ENCODE measurements around the gene RNF220.
"Not testable (repeated sequence)": the region's sequence is repeated elsewhere in the genome, so short reads cannot be mapped to it uniquely, and the experiment has no call there.

The RNF220 gene

GRCh38 chr1:44497422-44498170, 92.5 kb downstream of the RNF220 start:
- no peak for DNase-seq

- no peak for DNase-seq
Measured at GRCh38 chr1:44499306-44499705, 94.3 kb downstream of the RNF220 start.

DNA sequence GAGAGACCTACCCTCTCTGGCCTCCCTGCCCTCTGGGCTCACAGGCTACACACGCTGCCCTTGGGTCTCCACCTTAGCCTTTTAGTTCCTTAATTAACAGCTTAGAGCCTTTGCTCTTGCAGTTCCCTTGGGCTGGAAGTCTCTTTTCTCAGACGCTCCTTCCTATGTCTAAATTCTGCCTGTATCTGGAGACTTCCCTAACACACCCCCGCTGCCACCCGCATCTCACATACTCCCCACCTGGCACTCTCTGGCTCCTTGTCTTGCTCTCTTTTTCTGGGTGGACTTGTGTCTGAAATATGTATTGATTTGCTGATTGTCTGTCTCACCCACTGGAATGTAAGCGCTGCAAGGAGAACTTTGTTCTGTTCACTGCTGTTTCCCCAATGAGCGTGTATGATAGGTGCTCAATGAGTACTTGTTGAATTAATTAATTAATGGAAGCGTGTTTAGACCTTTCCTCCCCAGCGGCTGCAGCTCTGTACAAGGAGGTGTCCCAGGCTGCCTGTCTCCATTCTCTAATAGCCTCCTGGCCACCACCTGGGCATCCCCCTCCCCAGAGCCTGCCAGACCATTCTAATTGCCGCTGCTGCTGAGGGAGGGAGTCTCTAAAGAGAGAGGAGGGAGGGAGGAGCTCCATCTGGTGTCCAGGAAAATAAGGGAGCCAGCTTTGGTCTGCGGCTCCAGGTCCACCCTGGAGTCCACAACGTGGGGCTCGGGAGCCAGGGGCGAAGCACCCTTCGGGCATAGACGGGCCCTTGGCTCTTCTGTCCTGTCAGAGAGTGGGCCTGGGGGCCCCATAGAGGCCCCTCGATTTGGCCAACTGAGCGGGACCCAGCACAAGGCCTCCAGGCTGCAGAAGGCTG, 95.4 kb downstream of the RNF220 start:
- DNase-seq = no peak

DNA sequence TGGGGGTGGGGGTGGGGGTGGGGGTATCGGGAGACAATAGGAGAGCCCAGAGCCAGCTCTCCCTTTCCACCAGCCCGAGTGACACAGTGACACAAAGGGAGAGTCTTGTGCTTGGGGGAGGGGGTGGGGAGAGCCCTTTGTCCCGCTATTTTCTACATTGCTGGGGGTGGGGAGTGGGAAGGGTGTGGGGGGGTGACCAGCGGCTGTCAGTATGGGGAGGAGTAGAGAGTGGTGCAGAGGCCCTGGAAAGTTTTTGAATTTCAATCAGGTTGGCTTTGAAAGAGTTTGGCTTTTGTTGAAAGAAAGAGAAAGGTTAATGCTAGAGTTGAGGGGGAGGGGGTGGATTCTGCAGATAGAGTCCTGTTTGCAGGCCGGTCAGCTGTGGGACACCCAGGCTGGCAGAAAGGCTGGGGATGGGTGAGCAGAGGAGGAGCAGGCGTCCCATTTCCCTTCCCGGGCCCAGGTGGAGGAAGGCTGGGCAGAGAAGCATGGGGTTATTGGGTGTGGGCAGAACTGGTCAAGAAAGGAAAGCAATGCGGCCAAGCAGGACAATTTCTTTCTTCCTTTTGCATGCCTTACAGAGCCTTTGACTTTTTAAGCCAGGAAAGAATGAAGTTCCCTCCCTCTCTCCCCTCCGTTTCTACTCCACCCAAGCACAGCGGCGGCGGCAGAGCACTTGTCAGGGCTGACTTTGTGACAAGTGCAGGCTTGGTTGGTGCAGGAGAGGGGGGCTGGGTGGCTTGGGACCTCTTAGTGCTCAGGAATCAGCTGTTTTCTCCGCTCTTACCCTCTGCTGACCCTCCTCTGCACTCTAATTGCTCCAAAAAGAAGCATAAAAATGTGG, 96.2 kb downstream of the RNF220 start:
- no peak for DNase-seq

GRCh38 chr1:44502823-44503222, 97.8 kb downstream of the RNF220 start:
- DNase-seq = not testable (repeated sequence)

GRCh38 chr1:44503625-44504024, 98.6 kb downstream of the RNF220 start:
- DNase-seq = no peak

DNA sequence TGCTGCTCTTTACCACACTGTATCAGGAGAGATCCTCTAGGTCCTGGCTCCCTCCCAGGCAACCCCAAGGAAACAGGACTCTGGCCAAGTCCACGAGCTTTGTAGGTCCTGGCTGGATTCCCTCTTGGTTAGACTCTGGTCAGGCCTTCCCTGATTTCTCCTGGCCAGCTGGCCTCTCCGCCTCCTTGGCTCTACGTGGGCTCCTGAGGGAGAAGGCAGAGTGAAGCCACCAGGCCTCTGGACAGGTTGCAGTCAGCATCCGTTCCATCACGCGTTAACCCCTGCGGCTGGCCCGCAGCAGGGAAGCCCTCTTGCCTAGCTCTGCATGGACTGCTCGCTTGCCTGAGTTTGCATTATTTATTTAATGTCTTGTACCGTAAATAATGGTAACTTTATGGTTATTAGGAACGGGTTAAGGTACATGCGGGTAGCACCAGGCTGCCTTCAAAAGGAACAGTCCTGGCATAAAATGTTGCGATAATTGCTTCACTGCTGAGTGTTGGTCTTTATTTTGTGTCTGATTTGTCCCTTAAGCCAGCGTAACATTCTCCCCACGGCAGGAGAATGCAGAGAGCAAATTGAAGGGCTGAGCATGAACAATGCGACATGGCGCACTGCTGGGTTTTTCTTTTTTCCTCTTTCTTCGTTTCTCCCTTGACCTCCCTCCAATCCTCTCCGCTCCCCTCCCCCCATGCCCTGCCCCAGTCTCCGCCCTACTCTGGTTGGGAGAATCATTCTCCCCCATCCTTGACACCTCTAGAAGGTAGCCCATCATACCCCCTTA, 100.3 kb downstream of the RNF220 start:
- no peak for DNase-seq

DNA sequence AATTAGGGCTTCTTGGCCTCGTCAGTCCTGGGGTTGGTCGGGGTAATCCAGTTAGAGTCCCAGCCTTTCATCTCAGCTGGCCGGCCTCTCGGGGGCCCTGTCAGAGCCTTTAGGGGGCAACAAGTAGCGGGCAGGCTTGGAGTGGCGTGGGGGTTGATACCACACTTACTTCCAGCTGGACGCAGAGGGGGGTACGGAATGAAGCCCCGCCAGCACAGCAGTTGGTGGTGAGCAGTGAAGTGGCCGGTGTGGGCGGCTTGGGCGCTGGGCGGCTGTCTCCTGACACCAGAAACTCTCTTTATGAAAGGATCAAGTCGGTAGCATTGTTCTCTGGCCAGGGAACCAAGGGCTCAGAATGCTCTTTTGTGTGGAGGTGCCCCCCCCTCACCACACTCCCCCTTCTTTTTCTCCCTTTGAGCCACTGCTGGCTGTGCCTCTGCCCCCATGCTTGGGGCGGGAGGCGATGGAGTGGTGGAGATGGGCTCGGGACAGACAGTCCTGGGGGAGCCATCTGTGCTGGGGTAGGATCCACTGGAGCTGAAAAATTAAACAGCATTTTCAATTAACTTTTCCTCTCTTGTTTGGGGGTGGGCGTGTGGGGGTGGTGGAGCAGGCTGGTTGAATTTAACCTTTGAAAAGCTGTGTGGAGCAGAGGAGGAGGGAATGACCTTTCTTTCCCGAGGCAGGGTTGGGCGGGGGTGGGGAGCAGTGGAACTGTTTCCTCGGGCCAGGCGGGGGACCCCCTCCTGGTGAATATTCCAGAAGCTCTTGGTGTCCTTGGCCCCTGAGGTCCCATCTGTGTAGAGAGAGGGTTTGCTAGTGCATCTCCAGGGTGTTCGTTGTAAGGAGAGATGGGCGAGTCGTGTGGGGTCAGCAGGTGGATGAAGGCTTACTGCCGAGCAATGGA, 102.7 kb downstream of the RNF220 start:
- no peak for DNase-seq

GRCh38 chr1:44508397-44508745, 103.3 kb downstream of the RNF220 start:
- DNase-seq = no peak

GRCh38 chr1:44511363-44511762, 106.3 kb downstream of the RNF220 start:
- DNase-seq = no peak

DNA sequence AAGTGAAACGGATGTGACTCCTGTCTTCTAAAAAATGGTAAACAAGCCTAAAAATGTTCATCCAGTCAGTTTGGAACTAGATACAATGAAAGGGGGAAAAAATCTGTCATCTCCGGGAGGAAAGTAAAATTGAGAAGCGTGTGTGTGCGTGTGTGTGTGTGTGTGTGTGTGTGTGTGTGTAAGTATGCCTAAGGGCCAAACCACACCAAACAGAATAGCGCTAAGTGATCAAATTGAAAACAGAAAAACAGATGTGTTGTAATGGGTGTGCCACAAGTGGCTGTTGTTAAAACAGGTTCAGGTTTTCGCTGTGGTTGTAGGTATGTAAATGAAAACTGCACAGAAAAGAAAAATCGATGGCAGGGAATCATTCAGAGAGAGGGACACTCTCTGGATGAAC, 106.7 kb downstream of the RNF220 start:
- no peak for DNase-seq

DNA sequence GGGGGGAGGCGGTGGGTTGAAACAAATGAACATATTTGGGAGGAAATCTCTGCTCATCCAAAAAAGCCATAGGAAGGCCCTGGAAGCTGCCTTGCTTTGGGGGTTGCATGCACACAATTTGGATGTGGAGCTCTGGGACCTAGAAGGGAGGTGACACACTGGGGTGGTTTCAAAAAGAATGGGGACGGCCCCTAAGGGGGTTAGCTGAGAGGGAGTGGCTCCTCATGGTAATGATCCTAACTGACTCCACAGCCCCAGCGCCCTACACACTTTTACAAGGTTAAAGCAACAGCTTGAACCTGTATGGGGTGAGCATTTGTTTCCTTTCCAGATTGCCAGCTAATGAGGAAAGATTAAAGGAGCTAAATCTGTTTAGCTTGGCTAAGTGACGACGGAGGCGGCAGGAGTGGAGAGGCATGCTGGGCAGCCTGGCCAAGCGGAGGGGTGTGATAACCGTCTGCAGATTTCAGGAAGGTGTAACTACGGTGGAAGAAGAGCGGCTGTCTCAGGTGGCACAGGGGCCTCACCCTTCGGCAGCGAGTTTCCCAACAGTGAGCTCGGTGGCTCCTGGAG, 107.3 kb downstream of the RNF220 start:
- no peak for DNase-seq

GRCh38 chr1:44513111-44513510, 108.1 kb downstream of the RNF220 start:
- DNase-seq = no peak

DNA sequence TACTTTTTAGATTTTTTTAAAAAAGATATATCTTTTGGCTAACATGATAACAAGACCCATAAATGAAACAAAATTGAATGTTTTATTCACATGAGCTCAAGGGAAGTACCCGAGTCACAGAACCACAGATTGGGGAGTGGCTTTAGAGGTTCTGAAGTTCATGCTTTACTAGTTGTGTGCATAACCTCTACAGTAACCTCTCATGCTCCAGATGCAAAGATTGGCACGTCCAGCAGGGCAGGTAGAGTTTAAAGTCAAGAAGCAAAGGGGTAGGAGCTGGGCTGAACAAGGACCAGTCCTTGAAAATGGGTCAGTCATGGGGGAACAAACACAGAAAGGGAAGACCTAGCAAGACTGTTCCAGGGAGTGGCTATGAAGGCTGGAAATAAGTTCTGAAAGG, 109.6 kb downstream of the RNF220 start:
- no peak for DNase-seq

- DNase-seq = no peak
Measured at GRCh38 chr1:44515416-44515815, 110.4 kb downstream of the RNF220 start.

GRCh38 chr1:44519035-44519676, 114.1 kb downstream of the RNF220 start:
- peak; percentile 65 for DNase-seq

DNA sequence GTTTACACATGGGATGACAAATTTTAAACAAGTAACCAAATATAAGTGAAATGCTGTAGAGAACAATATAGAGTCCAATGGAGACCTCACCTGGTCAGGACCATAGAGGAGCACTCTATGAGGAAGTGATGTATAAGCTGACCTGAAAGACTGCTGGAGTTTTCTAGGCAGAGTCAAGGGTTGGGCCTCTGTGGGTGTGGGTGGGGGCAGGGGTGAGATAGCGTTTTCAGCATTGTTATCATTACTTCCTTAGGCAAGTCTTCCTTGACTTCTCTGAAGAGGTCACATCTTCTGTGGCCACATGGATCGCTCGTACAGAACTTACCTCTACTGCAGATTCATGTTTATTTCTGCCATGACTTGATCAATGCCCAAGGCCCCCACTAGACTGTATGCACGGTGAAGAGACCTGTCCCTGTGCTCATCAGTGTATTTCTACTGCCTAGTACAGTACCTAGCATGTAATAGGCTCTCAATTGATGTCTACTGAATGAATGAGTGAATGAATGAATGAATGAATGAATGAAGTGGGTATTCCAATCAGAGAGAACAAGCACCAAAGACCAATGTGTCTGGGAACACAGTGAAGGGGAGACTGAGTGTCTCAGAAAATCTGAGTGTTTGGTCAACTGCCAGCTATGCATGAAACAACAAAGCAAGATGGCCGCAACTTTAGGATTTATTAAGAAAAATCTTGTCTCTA, 116.5 kb downstream of the RNF220 start:
- peak; percentile 71 for DNase-seq

DNA sequence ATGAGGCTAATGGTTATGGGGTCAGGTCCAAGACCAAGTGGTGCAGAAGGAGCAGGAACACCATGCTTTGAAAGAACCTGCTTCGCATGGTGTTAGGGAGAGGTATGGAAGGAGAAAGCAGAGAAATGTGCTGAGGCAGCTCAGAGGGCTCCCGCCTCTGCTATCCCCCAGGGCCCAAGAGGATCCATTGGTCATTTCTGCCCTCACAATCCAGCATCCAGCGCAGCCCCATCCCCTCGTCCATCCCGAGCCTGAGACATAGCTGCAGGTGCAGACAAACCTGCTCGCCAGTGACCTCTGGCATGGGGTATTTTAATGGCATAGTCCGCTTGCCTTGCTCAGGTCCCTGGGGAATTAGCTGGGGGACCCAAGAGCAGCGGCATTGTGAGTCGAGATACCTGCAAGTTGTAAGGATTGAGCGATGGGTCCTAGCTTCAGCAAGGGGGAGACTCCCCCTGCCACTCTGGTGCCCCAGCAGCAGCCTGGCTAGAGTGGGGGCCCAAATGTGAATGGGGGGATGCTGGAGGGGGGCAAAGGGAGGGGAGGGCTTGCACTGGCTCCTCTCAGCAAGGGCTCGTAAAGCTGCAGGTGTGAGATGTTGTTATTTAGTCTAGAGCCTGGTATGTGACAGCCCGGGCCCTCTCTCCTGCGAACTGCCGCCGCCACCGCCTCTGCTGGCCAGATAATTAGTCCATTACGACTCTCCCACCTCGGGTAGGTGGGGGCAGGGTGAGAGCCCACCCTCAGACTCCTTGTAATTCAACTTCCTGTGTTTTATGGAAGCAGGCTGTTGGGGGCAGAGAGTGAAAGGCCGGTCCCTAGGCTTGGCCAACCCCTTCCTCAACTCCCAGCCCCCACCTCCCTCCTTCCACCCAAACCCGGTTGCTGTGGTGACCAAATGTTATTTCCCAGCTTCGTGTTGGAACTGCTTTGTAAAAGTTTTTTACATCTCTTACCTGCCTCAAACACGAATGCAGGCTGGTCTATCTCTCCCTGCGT, 118.8 kb downstream of the RNF220 start:
- DNase-seq = no peak

Data from hematopoietic multipotent progenitor cell treated with erythropoietin and hydrocortisone succinate and interleukin-3 and kit ligand, for 4 days (in vitro differentiated cells).